GM12878 (cell line): Measurements from ENCODE around the gene RALGDS. TPM values are rescaled to one million over a fixed set of nuclear protein-coding genes. Genes with fewer than 3 reads are reported as not detected.

Experiments used
- ATAC-seq: fragments of 200-7000 bp; cut with Tn5 transposase; 3 replicates; pipeline ENCODE4 v1.9.1; 2020; ENCODE audit warnings: mild to moderate bottlenecking, moderate library complexity
- BruUV-seq: library from RNA; stranded (reverse); fragments of 400-500 nt; replicated peaks from 2 replicates; lab custom pipeline; 2021; lab: Mats Ljungman, UMichigan
- CTCF ChIA-PET: fragments of 300-600 bp; sonication (Branson Sonifier 250); formaldehyde crosslinking; extraction: SDS; loops from one replicate; lab custom pipeline; 2021; ENCODE audit warnings: inconsistent platforms; lab: Yijun Ruan, JAX
- POLR2A ChIA-PET: fragments of 350-600 bp; formaldehyde crosslinking; extraction: SDS; loops from one replicate; lab custom pipeline; 2021; ENCODE audit warnings: inconsistent platforms; lab: Charles Lee
- RAD21 ChIA-PET: fragments of 300-600 bp; sonication (Branson Sonifier 250); formaldehyde crosslinking; loops from one replicate; lab custom pipeline; 2023; ENCODE audit warnings: antibody characterized with exemption; ENCODE audit not compliant: unreplicated experiment; lab: Charles Lee
- SMC1A ChIA-PET: fragments of 300-600 bp; sonication (Branson Sonifier 250); formaldehyde crosslinking; loops from one replicate; lab custom pipeline; 2023; ENCODE audit not compliant: unreplicated experiment, uncharacterized antibody; lab: Charles Lee
- DNase-seq: peaks from one replicate; pipeline ENCODE4 v3.0.0-alpha.2; 2011; ENCODE audit warnings: low read depth, low spot score
- FAIRE-seq: peaks from 3 replicates; lab custom pipeline; 2011; peaks lifted over from hg19 to GRCh38; lab: Jason Lieb, UNC
- H2AFZ ChIP-seq: 2 replicates; pipeline ENCODE4 v1.6.0; 2011; ENCODE audit warnings: low read depth, low read length, control low read depth; ENCODE audit not compliant: control insufficient read depth
- H3K27ac ChIP-seq: 2 replicates; pipeline ENCODE4 v1.5.1; 2011; ENCODE audit warnings: control low read depth; ENCODE audit not compliant: control insufficient read depth, insufficient read depth
- H3K27me3 ChIP-seq, 2 experiments: replicated peaks in 1 of 2; 2 replicates each; pipeline versions ENCODE4 v1.6.0 to v1.6.1; 2011; ENCODE audit warnings: low read length in 1 of 2; ENCODE audit not compliant: control insufficient read depth in 2 of 2, insufficient read depth in 2 of 2
- H3K36me3 ChIP-seq, 2 experiments: 2 replicates each; pipeline ENCODE4 v1.5.1; 2011; ENCODE audit warnings: low read length in 1 of 2; ENCODE audit not compliant: control insufficient read depth in 2 of 2, insufficient read depth in 2 of 2
- H3K4me1 ChIP-seq: 2 replicates; pipeline ENCODE4 v1.6.1; 2011; ENCODE audit warnings: mild to moderate bottlenecking, low read length, moderate library complexity, mixed read lengths; ENCODE audit not compliant: control insufficient read depth, insufficient read depth
- H3K4me2 ChIP-seq: 2 replicates; pipeline ENCODE4 v1.6.0; 2011; ENCODE audit warnings: control low read depth; ENCODE audit not compliant: control insufficient read depth, insufficient read depth
- H3K4me3 ChIP-seq: fragments of 200-600 bp; sonication (generic); 2 replicates; pipeline ENCODE4 v1.5.1; 2016
- H3K79me2 ChIP-seq: 2 replicates; pipeline ENCODE4 v1.6.0; 2011; ENCODE audit warnings: low read length; ENCODE audit not compliant: control insufficient read depth, insufficient read depth
- H3K9ac ChIP-seq: 2 replicates; pipeline ENCODE4 v1.8.0; 2011; ENCODE audit warnings: low read length, control low read depth, mixed read lengths; ENCODE audit not compliant: control insufficient read depth, insufficient read depth
- H3K9me3 ChIP-seq: replicated peaks from 3 replicates; pipeline ENCODE4 v1.5.1; 2011; ENCODE audit warnings: mild to moderate bottlenecking, low read length; ENCODE audit not compliant: control insufficient read depth, insufficient read depth
- H4K20me1 ChIP-seq: 2 replicates; pipeline ENCODE4 v1.6.0; 2011; ENCODE audit not compliant: control insufficient read depth, insufficient read depth
- BHLHE40 ChIP-seq, 2 experiments: fragments of 450-650 bp in 1 of 2; IDR thresholded peaks; 2 replicates each; pipeline ENCODE4 v1.6.1; 2011 to 2017; ENCODE audit warnings: low read depth in 2 of 2, borderline replicate concordance in 1 of 2, improper control_type of control experiment in 1 of 2, low read length in 1 of 2, mild to moderate bottlenecking in 1 of 2
- HDAC2 ChIP-seq: fragments of 200-600 bp; sonication (generic); IDR thresholded peaks from 2 replicates; pipeline ENCODE4 v1.6.1; 2017
- IRF4 ChIP-seq: IDR thresholded peaks from 2 replicates; pipeline ENCODE4 v1.6.1; 2011; ENCODE audit warnings: low read depth, low read length
- PAX5 ChIP-seq: IDR thresholded peaks from 2 replicates; pipeline ENCODE4 v1.6.1; 2011; ENCODE audit warnings: low read depth, low read length, borderline replicate concordance
- SP1 ChIP-seq: IDR thresholded peaks from one replicate; pipeline ENCODE4 v1.6.1; 2011; ENCODE audit warnings: low read depth, low read length
- WGBS: methylation state at CpG from one replicate; pipeline ENCODE4 v1.1.6; 2016; ENCODE audit warnings: low lambda C conversion rate; ENCODE audit not compliant: insufficient replicate concordance, insufficient coverage; ENCODE audit errors: missing lambda C conversion rate; 5-methylcytosine and 5-hydroxymethylcytosine counted together
- in situ Hi-C: fragments of 300-500 bp; cut with MboI; formaldehyde crosslinking; loops from 9 replicates; pipeline ENCODE4 v1.14.3; 2018; ENCODE audit warnings: mixed read lengths
- intact Hi-C: fragments of 100-400 bp; cut with micrococcal nuclease; formaldehyde crosslinking; loops from one replicate; pipeline ENCODE4 v1.14.2; 2022; ENCODE audit not compliant: unreplicated experiment
- polyA plus RNA-seq, 11 experiments: library from polyadenylated mRNA; depleted of rRNA in 4 of 11; unstranded in 6 of 11; stranded (reverse) in 5 of 11; fragments of >200 nt; fragmentation: Nextera tagmentation in 4 of 11; fragmentation: Illumina TruSeq in 1 of 11; extraction: Ambion mirVana in 4 of 11; extraction: Trizol in 1 of 11; gene quantifications; 1 replicate in 1 of 11; 2 replicates in 10 of 11; pipeline versions ENCODE4 v1.2.1 to v1.2.3, GENCODE V29; 2011 to 2016; ENCODE audit warnings: inconsistent platforms in 2 of 11, missing spikeins in 2 of 11, low read depth in 1 of 11
- total RNA-seq, 4 experiments: library from RNA; depleted of rRNA in 3 of 4; stranded (reverse); fragments of >200 nt in 3 of 4; fragmentation: Illumina TruSeq in 1 of 4; extraction: Trizol in 1 of 4; gene quantifications; 2 replicates each; pipeline versions ENCODE4 v1.2.1 to v1.2.3, GENCODE V29; 2013 to 2021
- TF ChIP-seq, protein P1 (sequence below): fragments of 450-650 bp; IDR thresholded peaks from 2 replicates; pipeline ENCODE4 v1.6.1; 2017; ENCODE audit warnings: mild to moderate bottlenecking, moderate library complexity
- TF ChIP-seq, protein P2 (sequence below): fragments of 450-650 bp; formaldehyde crosslinking; IDR thresholded peaks from 2 replicates; pipeline ENCODE4 v1.4.0; 2022; ENCODE audit warnings: mild to moderate bottlenecking, moderate library complexity
- TF ChIP-seq, protein P3 (sequence below): fragments of 450-650 bp; conservative IDR thresholded peaks from 2 replicates; pipeline ENCODE4 v1.6.1; 2017; ENCODE audit warnings: mild to moderate bottlenecking, moderate library complexity
- TF ChIP-seq, protein P4 (sequence below): IDR thresholded peaks from 2 replicates; pipeline ENCODE4 v1.6.1; 2011; ENCODE audit warnings: borderline replicate concordance, low read depth, mild to moderate bottlenecking, moderate library complexity, low read length; ENCODE audit not compliant: insufficient read depth, poor library complexity, severe bottlenecking

Gene RALGDS
- total and polyA plus RNA-seq, 10 of the 15 experiments (the other 5 are each of a cell fraction or from before 2014, with no cell fraction given): 1.3 to 48.6 (median 21.2) TPM

DNA sequence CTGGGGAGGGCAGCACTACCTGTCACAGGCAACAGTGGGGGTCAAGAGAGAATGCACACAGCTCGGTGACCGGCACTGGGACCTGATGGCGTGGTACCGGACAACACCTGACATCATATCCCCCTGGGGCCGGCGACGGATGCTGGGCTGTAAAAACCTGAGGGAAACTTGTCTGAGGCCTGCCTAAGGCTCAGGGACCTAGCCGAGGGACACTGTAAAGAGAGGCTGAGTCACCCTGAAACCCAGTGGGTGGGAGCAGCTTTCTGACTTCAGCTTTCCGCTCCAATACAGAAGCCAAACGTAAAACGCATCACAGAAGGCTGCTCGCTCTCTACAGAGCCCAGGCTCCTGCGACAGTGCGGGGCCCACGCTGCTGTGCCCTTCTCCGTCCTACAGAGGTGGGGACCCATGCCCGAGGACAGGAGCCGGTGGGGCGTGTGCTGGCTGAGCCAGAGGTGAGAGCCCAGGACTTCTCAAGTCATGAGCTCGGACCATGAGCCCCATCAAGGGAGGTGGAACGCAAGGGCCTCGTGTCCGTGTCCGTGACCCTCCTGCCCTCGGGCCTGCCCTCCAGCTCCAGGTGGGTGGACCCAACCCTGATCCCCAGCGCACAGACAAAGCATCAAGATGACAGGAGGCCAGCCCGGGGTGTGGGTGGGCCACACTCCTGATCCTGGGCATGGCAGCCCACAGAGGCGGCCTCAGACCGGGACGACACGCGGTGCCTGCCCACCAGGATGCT lies 5.3 kb downstream of the RALGDS start:
- H3K27me3 ChIP-seq: no peaks in the 10 kb centered on the region
- intact Hi-C loops: loop anchor here (2.0 kb wide), 1 partner anchor 29 kb away; no protein-coding TSS in a partner anchor
- peak; percentile 88 for ATAC-seq
- peaks cover 71% of the 10 kb centered on the region for H3K79me2 ChIP-seq
- ChIA-PET SMC1A (interaction anchor here (0.8 to 3.9 kb wide), 8 partner anchors 10 to 93 kb away, joined by 3 to 44 read pairs (median 4); no protein-coding TSS in a partner anchor), CTCF (interaction anchor here (0.7 to 22.5 kb wide), 12 partner anchors 9 to 94 kb away, joined by 3 to 401 read pairs (median 4); no protein-coding TSS in a partner anchor), POLR2A (interaction anchor here (0.8 to 7.3 kb wide), 9 partner anchors 10 to 363 kb away, joined by 3 to 66 read pairs (median 17); partner anchors contain the start of genes GTF3C5 and SLC2A6), RAD21 (interaction anchor here (0.7 to 14.4 kb wide), 5 partner anchors 11 to 30 kb away, joined by 3 to 219 read pairs (median 9); no protein-coding TSS in a partner anchor)
- no peaks in the 10 kb centered on the region; the same call in 1 of the 2 replicates for H4K20me1 ChIP-seq
- TSS peak; percentile 87 for BruUV-seq
- H3K27ac ChIP-seq: peak overlapping the region; percentile 88
- H3K36me3 ChIP-seq: no peaks in the 10 kb centered on the region; a peak in 1 of 4 replicates
- peak; percentile 100 for FAIRE-seq
- no peaks in the 10 kb centered on the region for H3K9me3 ChIP-seq
- peaks cover 67% of the 10 kb centered on the region for H3K4me1 ChIP-seq
- peak overlapping the region; percentile 63; the same call in 1 of the 2 replicates for H3K4me3 ChIP-seq
- no peak overlapping the region for H2AFZ ChIP-seq
- WGBS: 8% methylated on average over 30 of the region's 32 CpGs
- peak; percentile 79 for DNase-seq
- in situ Hi-C loops: no loop called here
- H3K4me2 ChIP-seq: peak overlapping the region; percentile 87
- peak overlapping the region; percentile 73 for H3K9ac ChIP-seq
- TF ChIP-seq PAX5 (no peak), BHLHE40 (IDR thresholded peaks at IDR 0.05; ENCODE audit: borderline replicate concordance in 1 of 2, low read depth in 2 of 2, low read length in 1 of 2) (peak in 1 of 2 experiments; percentile 42; a peak in 1 of 4 replicates), SP1 (peak; percentile 49), HDAC2 (no peak), IRF4 (peak; percentile 78)
- TF ChIP-seq, protein P1, sequence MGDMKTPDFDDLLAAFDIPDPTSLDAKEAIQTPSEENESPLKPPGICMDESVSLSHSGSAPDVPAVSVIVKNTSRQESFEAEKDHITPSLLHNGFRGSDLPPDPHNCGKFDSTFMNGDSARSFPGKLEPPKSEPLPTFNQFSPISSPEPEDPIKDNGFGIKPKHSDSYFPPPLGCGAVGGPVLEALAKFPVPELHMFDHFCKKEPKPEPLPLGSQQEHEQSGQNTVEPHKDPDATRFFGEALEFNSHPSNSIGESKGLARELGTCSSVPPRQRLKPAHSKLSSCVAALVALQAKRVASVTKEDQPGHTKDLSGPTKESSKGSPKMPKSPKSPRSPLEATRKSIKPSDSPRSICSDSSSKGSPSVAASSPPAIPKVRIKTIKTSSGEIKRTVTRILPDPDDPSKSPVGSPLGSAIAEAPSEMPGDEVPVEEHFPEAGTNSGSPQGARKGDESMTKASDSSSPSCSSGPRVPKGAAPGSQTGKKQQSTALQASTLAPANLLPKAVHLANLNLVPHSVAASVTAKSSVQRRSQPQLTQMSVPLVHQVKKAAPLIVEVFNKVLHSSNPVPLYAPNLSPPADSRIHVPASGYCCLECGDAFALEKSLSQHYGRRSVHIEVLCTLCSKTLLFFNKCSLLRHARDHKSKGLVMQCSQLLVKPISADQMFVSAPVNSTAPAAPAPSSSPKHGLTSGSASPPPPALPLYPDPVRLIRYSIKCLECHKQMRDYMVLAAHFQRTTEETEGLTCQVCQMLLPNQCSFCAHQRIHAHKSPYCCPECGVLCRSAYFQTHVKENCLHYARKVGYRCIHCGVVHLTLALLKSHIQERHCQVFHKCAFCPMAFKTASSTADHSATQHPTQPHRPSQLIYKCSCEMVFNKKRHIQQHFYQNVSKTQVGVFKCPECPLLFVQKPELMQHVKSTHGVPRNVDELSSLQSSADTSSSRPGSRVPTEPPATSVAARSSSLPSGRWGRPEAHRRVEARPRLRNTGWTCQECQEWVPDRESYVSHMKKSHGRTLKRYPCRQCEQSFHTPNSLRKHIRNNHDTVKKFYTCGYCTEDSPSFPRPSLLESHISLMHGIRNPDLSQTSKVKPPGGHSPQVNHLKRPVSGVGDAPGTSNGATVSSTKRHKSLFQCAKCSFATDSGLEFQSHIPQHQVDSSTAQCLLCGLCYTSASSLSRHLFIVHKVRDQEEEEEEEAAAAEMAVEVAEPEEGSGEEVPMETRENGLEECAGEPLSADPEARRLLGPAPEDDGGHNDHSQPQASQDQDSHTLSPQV: no peak
- TF ChIP-seq, protein P2, sequence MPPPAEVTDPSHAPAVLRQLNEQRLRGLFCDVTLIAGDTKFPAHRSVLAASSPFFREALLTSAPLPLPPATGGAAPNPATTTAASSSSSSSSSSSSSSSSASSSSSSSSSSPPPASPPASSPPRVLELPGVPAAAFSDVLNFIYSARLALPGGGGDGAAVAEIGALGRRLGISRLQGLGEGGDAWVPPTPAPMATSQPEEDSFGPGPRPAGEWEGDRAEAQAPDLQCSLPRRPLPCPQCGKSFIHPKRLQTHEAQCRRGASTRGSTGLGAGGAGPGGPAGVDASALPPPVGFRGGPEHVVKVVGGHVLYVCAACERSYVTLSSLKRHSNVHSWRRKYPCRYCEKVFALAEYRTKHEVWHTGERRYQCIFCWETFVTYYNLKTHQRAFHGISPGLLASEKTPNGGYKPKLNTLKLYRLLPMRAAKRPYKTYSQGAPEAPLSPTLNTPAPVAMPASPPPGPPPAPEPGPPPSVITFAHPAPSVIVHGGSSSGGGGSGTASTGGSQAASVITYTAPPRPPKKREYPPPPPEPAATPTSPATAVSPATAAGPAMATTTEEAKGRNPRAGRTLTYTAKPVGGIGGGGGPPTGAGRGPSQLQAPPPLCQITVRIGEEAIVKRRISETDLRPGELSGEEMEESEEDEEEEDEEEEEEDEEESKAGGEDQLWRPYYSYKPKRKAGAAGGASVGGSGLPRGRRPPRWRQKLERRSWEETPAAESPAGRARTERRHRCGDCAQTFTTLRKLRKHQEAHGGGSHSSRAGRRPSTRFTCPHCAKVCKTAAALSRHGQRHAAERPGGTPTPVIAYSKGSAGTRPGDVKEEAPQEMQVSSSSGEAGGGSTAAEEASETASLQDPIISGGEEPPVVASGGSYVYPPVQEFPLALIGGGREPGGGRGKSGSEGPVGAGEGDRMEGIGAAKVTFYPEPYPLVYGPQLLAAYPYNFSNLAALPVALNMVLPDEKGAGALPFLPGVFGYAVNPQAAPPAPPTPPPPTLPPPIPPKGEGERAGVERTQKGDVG: no peak
- TF ChIP-seq, protein P3, sequence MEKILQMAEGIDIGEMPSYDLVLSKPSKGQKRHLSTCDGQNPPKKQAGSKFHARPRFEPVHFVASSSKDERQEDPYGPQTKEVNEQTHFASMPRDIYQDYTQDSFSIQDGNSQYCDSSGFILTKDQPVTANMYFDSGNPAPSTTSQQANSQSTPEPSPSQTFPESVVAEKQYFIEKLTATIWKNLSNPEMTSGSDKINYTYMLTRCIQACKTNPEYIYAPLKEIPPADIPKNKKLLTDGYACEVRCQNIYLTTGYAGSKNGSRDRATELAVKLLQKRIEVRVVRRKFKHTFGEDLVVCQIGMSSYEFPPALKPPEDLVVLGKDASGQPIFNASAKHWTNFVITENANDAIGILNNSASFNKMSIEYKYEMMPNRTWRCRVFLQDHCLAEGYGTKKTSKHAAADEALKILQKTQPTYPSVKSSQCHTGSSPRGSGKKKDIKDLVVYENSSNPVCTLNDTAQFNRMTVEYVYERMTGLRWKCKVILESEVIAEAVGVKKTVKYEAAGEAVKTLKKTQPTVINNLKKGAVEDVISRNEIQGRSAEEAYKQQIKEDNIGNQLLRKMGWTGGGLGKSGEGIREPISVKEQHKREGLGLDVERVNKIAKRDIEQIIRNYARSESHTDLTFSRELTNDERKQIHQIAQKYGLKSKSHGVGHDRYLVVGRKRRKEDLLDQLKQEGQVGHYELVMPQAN: no peak
- TF ChIP-seq, protein P4, sequence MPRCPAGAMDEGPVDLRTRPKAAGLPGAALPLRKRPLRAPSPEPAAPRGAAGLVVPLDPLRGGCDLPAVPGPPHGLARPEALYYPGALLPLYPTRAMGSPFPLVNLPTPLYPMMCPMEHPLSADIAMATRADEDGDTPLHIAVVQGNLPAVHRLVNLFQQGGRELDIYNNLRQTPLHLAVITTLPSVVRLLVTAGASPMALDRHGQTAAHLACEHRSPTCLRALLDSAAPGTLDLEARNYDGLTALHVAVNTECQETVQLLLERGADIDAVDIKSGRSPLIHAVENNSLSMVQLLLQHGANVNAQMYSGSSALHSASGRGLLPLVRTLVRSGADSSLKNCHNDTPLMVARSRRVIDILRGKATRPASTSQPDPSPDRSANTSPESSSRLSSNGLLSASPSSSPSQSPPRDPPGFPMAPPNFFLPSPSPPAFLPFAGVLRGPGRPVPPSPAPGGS: no peak
